ENCODE results near the gene PSMD13.
"Not testable (repeated sequence)": the region's sequence is repeated elsewhere in the genome, so short reads cannot be mapped to it uniquely, and the experiment has no call there.

The PSMD13 gene

GRCh38 chr11:236774-237767, at the start of gene PSMD13:
TSS of gene PSMD13 (plus strand) at chr11:236976. CDS start at chr11:237050, 74 bp downstream.
- peak; percentile 87 for DNase-seq (ENCODE audit: extremely low read depth in 1 of 2, low read depth in 1 of 2)

- DNase-seq (ENCODE audit: extremely low read depth in 1 of 2, low read depth in 1 of 2) = not testable (repeated sequence)
Measured at GRCh38 chr11:189200-189783, 47.5 kb upstream of the PSMD13 start.

- peak in 1 of 2 donors; percentile 57 for DNase-seq (ENCODE audit: extremely low read depth in 1 of 2, low read depth in 1 of 2)
Measured at GRCh38 chr11:189843-190311, 46.9 kb upstream of the PSMD13 start.

GRCh38 chr11:190546-190945, 46.2 kb upstream of the PSMD13 start:
- not testable (repeated sequence) for DNase-seq (ENCODE audit: extremely low read depth in 1 of 2, low read depth in 1 of 2)

GRCh38 chr11:191490-192478, 45.0 kb upstream of the PSMD13 start:
- not testable (repeated sequence) for DNase-seq (ENCODE audit: extremely low read depth in 1 of 2, low read depth in 1 of 2)

- not testable (repeated sequence) for DNase-seq (ENCODE audit: extremely low read depth in 1 of 2, low read depth in 1 of 2)
Measured at GRCh38 chr11:192674-193128, 44.1 kb upstream of the PSMD13 start, which contains the start of gene SCGB1C1. TSS of gene SCGB1C1 (plus strand) at chr11:193078. CDS start at chr11:193100, 22 bp downstream.

- not testable (repeated sequence) for DNase-seq (ENCODE audit: extremely low read depth in 1 of 2, low read depth in 1 of 2)
Measured at GRCh38 chr11:193481-193880, 43.3 kb upstream of the PSMD13 start.

- no peak for DNase-seq (ENCODE audit: extremely low read depth in 1 of 2, low read depth in 1 of 2)
Measured at GRCh38 chr11:196786-197731, 39.7 kb upstream of the PSMD13 start.

- DNase-seq (ENCODE audit: extremely low read depth in 1 of 2, low read depth in 1 of 2) = no peak
Measured at GRCh38 chr11:197741-198235, 39.0 kb upstream of the PSMD13 start.

GRCh38 chr11:198236-198806, 38.5 kb upstream of the PSMD13 start:
- DNase-seq (ENCODE audit: extremely low read depth in 1 of 2, low read depth in 1 of 2) = no peak

- no peak for DNase-seq (ENCODE audit: extremely low read depth in 1 of 2, low read depth in 1 of 2)
Measured at GRCh38 chr11:199004-199581, 37.7 kb upstream of the PSMD13 start.

GRCh38 chr11:199782-200181, 37.0 kb upstream of the PSMD13 start:
- no peak for DNase-seq (ENCODE audit: extremely low read depth in 1 of 2, low read depth in 1 of 2)

GRCh38 chr11:200224-201003, 36.4 kb upstream of the PSMD13 start:
- DNase-seq (ENCODE audit: extremely low read depth in 1 of 2, low read depth in 1 of 2) = no peak

GRCh38 chr11:201966-202365, 34.8 kb upstream of the PSMD13 start:
- no peak for DNase-seq (ENCODE audit: extremely low read depth in 1 of 2, low read depth in 1 of 2)

- no peak for DNase-seq (ENCODE audit: extremely low read depth in 1 of 2, low read depth in 1 of 2)
Measured at GRCh38 chr11:202490-202889, 34.3 kb upstream of the PSMD13 start.

GRCh38 chr11:203056-203944, 33.5 kb upstream of the PSMD13 start:
- DNase-seq (ENCODE audit: extremely low read depth in 1 of 2, low read depth in 1 of 2) = no peak

Data from stimulated activated CD8-positive, alpha-beta memory T cell treated with anti-CD3 and anti-CD28 coated beads, Interleukin-7, amount 100 ng/mL, for 48 hours (primary cell).